ENCODE results near the gene WHAMM. TPM values are rescaled to one million over a fixed set of nuclear protein-coding genes. Genes with fewer than 3 reads are reported as not detected.

Gene WHAMM
- total RNA-seq, 3 donors from 2014 or later: 7.1 to 9.6 (median 7.6) TPM

- Mint-ChIP-seq H3K36me3 (ENCODE audit: insufficient read depth) (no peaks in the 10 kb centered on the region), H3K4me1 (ENCODE audit: low read depth) (no peaks in the 10 kb centered on the region), H3K27me3 (ENCODE audit: low read depth) (no peaks in the 10 kb centered on the region), H3K9me3 (peaks cover 8% of the 10 kb centered on the region), H3K4me3 (no peak overlapping the region)
- no peak for DNase-seq
- no peak for ATAC-seq
Observed at GRCh38 chr15:82789491-82789890, 19.9 kb upstream of the WHAMM start.

GRCh38 chr15:82790321-82790720 lies 19.1 kb upstream of the WHAMM start:
- peaks cover 8% of the 10 kb centered on the region for H3K9me3 Mint-ChIP-seq
- no peaks in the 10 kb centered on the region for H3K36me3 Mint-ChIP-seq (ENCODE audit: insufficient read depth)
- H3K27me3 Mint-ChIP-seq (ENCODE audit: low read depth): no peaks in the 10 kb centered on the region
- ATAC-seq: no peak
- H3K4me3 Mint-ChIP-seq: no peak overlapping the region
- no peaks in the 10 kb centered on the region for H3K4me1 Mint-ChIP-seq (ENCODE audit: low read depth)
- no peak for DNase-seq

DNA sequence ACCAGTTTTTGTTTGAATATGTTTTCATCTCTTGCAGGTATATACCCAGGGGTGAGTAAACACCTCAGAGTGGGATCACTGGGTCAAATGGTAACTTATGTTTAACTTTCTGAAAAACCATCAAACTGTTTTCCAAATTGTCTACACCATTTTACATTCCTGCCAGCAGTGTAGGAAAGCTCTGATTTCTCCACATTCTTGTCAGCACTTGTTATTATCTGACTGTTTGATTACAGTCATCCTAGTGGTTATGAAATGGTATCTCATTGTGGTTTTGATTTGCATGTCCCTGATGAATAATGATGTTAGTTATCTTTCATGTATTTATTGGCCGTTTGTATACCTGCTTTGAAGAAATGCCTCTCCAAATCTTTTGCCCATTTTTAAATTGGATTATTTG lies 17.4 kb upstream of the WHAMM start:
- peak in 1 of 2 donors; percentile 18 for ATAC-seq
- H3K4me1 Mint-ChIP-seq (ENCODE audit: low read depth): no peaks in the 10 kb centered on the region
- no peaks in the 10 kb centered on the region for H3K36me3 Mint-ChIP-seq (ENCODE audit: insufficient read depth)
- no peak overlapping the region for H3K4me3 Mint-ChIP-seq
- peaks cover 8% of the 10 kb centered on the region for H3K9me3 Mint-ChIP-seq
- no peaks in the 10 kb centered on the region for H3K27me3 Mint-ChIP-seq (ENCODE audit: low read depth)
- DNase-seq: no peak

DNA sequence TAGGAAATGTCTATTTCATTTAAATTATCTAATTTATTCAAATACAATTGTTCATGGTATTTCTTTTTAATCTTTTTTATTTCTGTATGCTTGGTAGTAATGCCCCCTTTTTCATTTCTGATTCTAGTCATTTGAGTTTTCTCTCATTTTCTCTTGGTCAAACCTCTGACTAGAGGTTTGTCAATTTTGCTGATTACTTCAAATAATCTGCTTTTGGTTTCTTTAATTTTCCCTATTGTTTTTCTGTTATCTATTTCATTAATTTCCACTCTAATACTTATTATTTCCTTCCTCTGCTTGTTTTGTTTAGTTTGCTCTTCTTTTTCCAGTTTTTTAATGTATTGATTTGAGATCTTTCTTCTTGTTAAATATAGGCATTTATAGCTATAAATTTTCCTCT lies 15.7 kb upstream of the WHAMM start:
- no peak for DNase-seq
- Mint-ChIP-seq H3K9me3 (peaks cover 8% of the 10 kb centered on the region), H3K4me1 (ENCODE audit: low read depth) (no peaks in the 10 kb centered on the region), H3K36me3 (ENCODE audit: insufficient read depth) (no peaks in the 10 kb centered on the region), H3K4me3 (no peak overlapping the region), H3K27me3 (ENCODE audit: low read depth) (peaks cover 3% of the 10 kb centered on the region)
- no peak for ATAC-seq

DNA sequence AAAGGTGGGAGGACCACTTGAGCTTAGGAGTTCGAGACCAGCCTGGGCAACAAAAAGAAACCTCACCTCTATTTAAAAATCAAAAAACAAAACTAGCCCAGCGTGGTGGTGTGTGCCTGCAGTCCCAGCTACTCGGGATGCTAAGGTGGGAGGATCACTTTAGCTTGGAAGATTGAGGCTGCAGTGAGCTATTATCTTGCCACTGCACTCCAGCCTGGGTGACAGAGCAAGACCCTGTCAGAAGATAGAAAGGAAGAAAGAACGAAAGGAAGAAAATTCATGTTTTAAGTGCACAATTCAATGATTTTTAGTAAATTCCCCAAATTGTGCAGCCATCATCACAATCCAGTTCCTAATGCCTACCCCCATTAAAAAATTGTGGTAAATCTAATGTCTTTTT lies 11.3 kb upstream of the WHAMM start:
- Mint-ChIP-seq H3K4me1 (ENCODE audit: low read depth) (no peaks in the 10 kb centered on the region), H3K27me3 (ENCODE audit: low read depth) (peaks cover 22% of the 10 kb centered on the region), H3K9me3 (peaks cover 8% of the 10 kb centered on the region), H3K4me3 (no peak overlapping the region), H3K36me3 (ENCODE audit: insufficient read depth) (no peaks in the 10 kb centered on the region)
- no peak for DNase-seq
- no peak for ATAC-seq

DNA sequence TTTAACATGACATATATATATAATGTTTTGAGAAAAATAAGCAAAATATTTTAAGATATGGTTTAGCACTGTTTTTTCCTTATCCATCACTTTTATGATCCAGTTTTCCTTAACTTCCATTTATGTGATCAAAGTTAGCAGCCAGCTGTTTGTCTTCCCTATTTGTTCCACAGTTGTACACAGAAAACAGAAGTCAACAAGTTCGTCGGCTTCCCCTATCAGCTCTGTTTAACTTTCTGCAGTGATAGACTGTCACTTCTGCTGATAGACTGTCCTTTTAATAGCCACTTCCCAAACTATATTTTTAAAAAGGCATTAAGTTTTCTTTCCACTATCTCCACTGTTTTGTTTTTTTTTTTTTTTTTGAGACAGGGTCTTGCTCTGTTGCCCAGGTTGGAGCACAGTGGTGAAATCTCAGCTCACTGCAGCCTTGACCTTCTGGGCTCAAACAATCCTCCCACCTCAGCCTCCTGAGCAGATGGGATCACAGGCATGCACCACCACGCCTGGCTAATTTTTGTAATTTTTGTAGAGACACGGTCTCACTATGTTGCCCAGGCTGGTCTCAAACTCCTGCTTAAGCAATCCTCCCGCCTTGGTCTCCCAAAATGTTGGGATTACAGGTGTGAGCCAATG lies 10.8 kb upstream of the WHAMM start:
- H3K27me3 Mint-ChIP-seq (ENCODE audit: low read depth): peaks cover 26% of the 10 kb centered on the region
- H3K4me1 Mint-ChIP-seq (ENCODE audit: low read depth): no peaks in the 10 kb centered on the region
- H3K4me3 Mint-ChIP-seq: no peak overlapping the region
- H3K36me3 Mint-ChIP-seq (ENCODE audit: insufficient read depth): no peaks in the 10 kb centered on the region
- DNase-seq (no peak), ATAC-seq (no peak)
- H3K9me3 Mint-ChIP-seq: peaks cover 8% of the 10 kb centered on the region

GRCh38 chr15:82799183-82799841 lies 10.1 kb upstream of the WHAMM start:
- H3K4me3 Mint-ChIP-seq: no peak overlapping the region
- no peak for DNase-seq
- H3K4me1 Mint-ChIP-seq (ENCODE audit: low read depth): no peaks in the 10 kb centered on the region
- peaks cover 2% of the 10 kb centered on the region for H3K9me3 Mint-ChIP-seq
- ATAC-seq: no peak
- H3K27me3 Mint-ChIP-seq (ENCODE audit: low read depth): peaks cover 29% of the 10 kb centered on the region
- H3K36me3 Mint-ChIP-seq (ENCODE audit: insufficient read depth): no peaks in the 10 kb centered on the region

DNA sequence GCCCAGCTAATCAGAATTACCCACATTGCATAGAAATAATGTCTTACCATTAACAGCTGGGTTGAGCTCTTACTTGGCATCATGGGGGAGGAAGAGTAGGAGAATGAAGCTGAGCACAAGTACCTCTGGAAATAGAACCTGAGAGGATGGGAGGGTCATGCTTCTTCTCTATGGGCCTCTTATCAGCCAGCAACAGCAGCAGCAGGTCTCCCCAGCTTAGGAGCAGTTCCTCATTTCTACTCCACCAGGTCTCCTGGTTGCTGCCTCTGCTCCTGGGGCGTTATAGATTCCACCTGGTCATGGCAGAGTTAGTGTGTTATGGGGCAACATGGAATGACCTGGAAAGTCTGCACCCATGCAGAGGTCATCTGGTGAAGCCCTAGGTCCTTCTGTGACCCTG lies 6.9 kb upstream of the WHAMM start:
- no peaks in the 10 kb centered on the region for H3K4me1 Mint-ChIP-seq (ENCODE audit: low read depth)
- ATAC-seq: no peak
- no peak for DNase-seq
- H3K27me3 Mint-ChIP-seq (ENCODE audit: low read depth): peaks cover 28% of the 10 kb centered on the region
- no peaks in the 10 kb centered on the region for H3K9me3 Mint-ChIP-seq
- H3K36me3 Mint-ChIP-seq (ENCODE audit: insufficient read depth): no peaks in the 10 kb centered on the region
- no peak overlapping the region for H3K4me3 Mint-ChIP-seq

- DNase-seq: no peak
- no peaks in the 10 kb centered on the region for H3K36me3 Mint-ChIP-seq (ENCODE audit: insufficient read depth)
- no peaks in the 10 kb centered on the region for H3K9me3 Mint-ChIP-seq
- peaks cover 8% of the 10 kb centered on the region for H3K4me1 Mint-ChIP-seq (ENCODE audit: low read depth)
- ATAC-seq: no peak
- no peak overlapping the region for H3K4me3 Mint-ChIP-seq
- H3K27me3 Mint-ChIP-seq (ENCODE audit: low read depth): peaks cover 24% of the 10 kb centered on the region
Observed at GRCh38 chr15:82803793-82804574, 5.4 kb upstream of the WHAMM start.

DNA sequence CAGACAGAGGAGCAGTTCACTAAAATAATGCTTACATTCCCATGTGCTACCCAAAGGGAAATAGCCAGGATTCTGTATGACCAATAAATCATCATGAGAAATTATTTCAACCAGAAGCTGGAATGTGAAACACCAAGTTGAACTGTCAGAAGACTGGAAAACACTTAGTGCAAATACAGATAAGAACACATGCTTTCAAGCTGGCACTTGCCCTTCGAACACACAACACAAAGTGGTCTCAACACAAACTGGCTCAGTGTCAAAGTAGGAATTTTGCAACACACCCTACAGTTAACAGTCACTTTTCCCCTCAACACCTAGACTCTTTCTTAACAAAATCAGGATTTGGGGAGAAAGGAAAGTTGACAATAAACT lies 4.9 kb upstream of the WHAMM start:
- peaks cover 18% of the 10 kb centered on the region for H3K27me3 Mint-ChIP-seq (ENCODE audit: low read depth)
- no peaks in the 10 kb centered on the region for H3K36me3 Mint-ChIP-seq (ENCODE audit: insufficient read depth)
- no peak for ATAC-seq
- no peak for DNase-seq
- H3K4me3 Mint-ChIP-seq: no peak overlapping the region
- H3K9me3 Mint-ChIP-seq: no peaks in the 10 kb centered on the region
- H3K4me1 Mint-ChIP-seq (ENCODE audit: low read depth): peaks cover 11% of the 10 kb centered on the region

- DNase-seq (no peak), ATAC-seq (no peak)
- Mint-ChIP-seq H3K4me3 (no peak within 1 kb of the TSS), H3K4me1 (ENCODE audit: low read depth) (peaks cover 15% of the 10 kb centered on the region), H3K36me3 (ENCODE audit: insufficient read depth) (no peaks in the 10 kb centered on the region), H3K27me3 (ENCODE audit: low read depth) (peaks cover 13% of the 10 kb centered on the region), H3K9me3 (no peaks in the 10 kb centered on the region)
Observed at GRCh38 chr15:82805994-82806406, 3.4 kb upstream of the WHAMM start, which contains the start of gene FSD2. TSS of gene FSD2 (minus strand) at chr15:82806069. CDS start at chr15:82787390, 18,679 bp downstream.

DNA sequence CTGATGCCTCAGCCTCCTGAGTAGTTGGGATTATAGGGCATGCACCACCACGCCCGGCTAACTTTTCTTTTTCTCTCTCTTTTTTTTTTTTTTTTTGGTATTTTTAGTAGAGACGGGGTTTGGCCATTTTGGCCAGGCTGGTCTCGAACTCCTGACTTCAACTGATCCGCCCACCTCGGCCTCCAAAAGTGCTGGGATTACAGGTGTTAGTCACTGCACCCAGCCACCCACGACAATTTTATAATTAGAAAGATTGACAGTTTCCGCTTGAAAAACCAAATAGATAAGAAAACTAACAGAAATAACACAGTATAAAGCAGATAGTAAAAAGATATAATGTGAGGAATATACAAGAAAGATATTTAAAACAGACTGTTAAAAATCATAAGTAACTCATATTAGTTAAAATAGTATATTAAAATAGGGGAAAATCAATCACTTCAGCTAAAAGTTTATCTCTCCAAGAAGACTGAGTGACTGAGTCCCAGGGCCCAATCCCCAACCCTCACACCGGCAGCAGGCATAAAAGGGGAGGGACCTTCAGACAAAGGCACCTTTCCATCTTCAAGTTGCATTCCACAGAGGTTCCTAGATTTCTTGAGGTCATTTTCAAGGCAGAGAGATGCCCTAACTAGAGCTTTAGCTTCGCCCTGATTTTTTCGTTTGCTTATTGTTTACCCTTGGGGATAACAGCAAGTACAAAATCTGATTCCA lies 1.4 kb upstream of the WHAMM start:
- Mint-ChIP-seq H3K9me3 (no peaks in the 10 kb centered on the region), H3K27me3 (ENCODE audit: low read depth) (peaks cover 7% of the 10 kb centered on the region), H3K4me1 (ENCODE audit: low read depth) (peaks cover 34% of the 10 kb centered on the region), H3K36me3 (ENCODE audit: insufficient read depth) (peaks cover 7% of the 10 kb centered on the region), H3K4me3 (no peak overlapping the region)
- ATAC-seq (no peak), DNase-seq (no peak)

DNA sequence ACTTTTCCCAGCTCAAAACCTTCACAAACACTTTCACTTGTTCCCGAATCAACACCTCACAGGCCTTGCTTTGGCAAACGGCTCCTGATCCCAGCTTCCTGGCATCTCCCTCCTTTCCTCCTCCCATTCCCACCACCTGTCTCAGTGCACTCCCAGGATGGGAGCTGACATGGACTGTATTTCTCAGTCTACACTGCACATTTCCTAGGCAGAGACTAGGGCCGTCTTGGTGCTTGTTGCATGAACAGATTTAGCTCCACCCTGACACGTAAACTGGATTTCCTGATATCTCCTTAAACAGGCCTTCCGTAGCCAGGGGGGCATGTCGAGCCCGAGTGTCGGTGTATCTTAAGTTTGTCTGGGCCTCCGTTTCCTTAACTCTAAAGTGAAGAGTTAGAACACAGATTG lies 790 bp upstream of the WHAMM start:
- H3K36me3 Mint-ChIP-seq (ENCODE audit: insufficient read depth): peaks cover 7% of the 10 kb centered on the region
- H3K9me3 Mint-ChIP-seq: no peaks in the 10 kb centered on the region
- DNase-seq (no peak), ATAC-seq (no peak)
- peaks cover 3% of the 10 kb centered on the region for H3K27me3 Mint-ChIP-seq (ENCODE audit: low read depth)
- H3K4me3 Mint-ChIP-seq: no peak overlapping the region
- H3K4me1 Mint-ChIP-seq (ENCODE audit: low read depth): peaks cover 34% of the 10 kb centered on the region

Measured in activated T-cell treated with anti-CD3 and anti-CD28 coated beads, Interleukin-2, amount 50 U/mL, for 4 hours (primary cell).